ENCODE measurements around the gene TMEM256.

Gene TMEM256

GRCh38 chr17:7426203-7426863 lies 22.4 kb upstream of the TMEM256 start:
- no peak for TF ChIP-seq REST (IDR thresholded peaks at IDR 0.05; ENCODE audit: insufficient read depth in 1 of 2, low read depth in 2 of 2, low read length in 2 of 2)
- no peak for TF ChIP-seq FOXP2 (optimal IDR thresholded peaks at IDR 0.05; ENCODE audit: borderline replicate concordance, extremely low read depth, extremely low read length, insufficient read depth)
- no peak for TF ChIP-seq TAF1 (IDR thresholded peaks at IDR 0.05; ENCODE audit: borderline replicate concordance, insufficient read depth, low read length)

GRCh38 chr17:7425756-7426155 lies 21.9 kb upstream of the TMEM256 start:
- TF ChIP-seq POLR2AphosphoS5 (IDR thresholded peaks at IDR 0.05; ENCODE audit: low read depth, low read length), result no peak
- no peak for TF ChIP-seq SIN3A (IDR thresholded peaks at IDR 0.05; ENCODE audit: borderline replicate concordance, insufficient read depth, low read length)
- no peak for TF ChIP-seq REST (IDR thresholded peaks at IDR 0.05; ENCODE audit: insufficient read depth in 1 of 2, low read depth in 2 of 2, low read length in 2 of 2)
- TF ChIP-seq TAF1 (IDR thresholded peaks at IDR 0.05; ENCODE audit: borderline replicate concordance, insufficient read depth, low read length), result no peak
- no peak for TF ChIP-seq FOXP2 (optimal IDR thresholded peaks at IDR 0.05; ENCODE audit: borderline replicate concordance, extremely low read depth, extremely low read length, insufficient read depth)

GRCh38 chr17:7425316-7425715 lies 21.4 kb upstream of the TMEM256 start, which contains the start of gene SPEM2:
Gene SPEM2 (plus strand): TSS chr17:7425616. CDS start chr17:7425689, 73 bp downstream.
- TF ChIP-seq POLR2AphosphoS5 (IDR thresholded peaks at IDR 0.05; ENCODE audit: low read depth, low read length) (no peak), REST (IDR thresholded peaks at IDR 0.05; ENCODE audit: insufficient read depth in 1 of 2, low read depth in 2 of 2, low read length in 2 of 2) (no peak), TAF1 (IDR thresholded peaks at IDR 0.05; ENCODE audit: borderline replicate concordance, insufficient read depth, low read length) (no peak), FOXP2 (optimal IDR thresholded peaks at IDR 0.05; ENCODE audit: borderline replicate concordance, extremely low read depth, extremely low read length, insufficient read depth) (no peak), SIN3A (IDR thresholded peaks at IDR 0.05; ENCODE audit: borderline replicate concordance, insufficient read depth, low read length) (no peak)

- TF ChIP-seq FOXP2 (optimal IDR thresholded peaks at IDR 0.05; ENCODE audit: borderline replicate concordance, extremely low read depth, extremely low read length, insufficient read depth), result no peak
- no peak for TF ChIP-seq REST (IDR thresholded peaks at IDR 0.05; ENCODE audit: insufficient read depth in 1 of 2, low read depth in 2 of 2, low read length in 2 of 2)
- TF ChIP-seq TAF1 (IDR thresholded peaks at IDR 0.05; ENCODE audit: borderline replicate concordance, insufficient read depth, low read length), result no peak
- TF ChIP-seq SIN3A (IDR thresholded peaks at IDR 0.05; ENCODE audit: borderline replicate concordance, insufficient read depth, low read length), result no peak
- no peak for TF ChIP-seq POLR2AphosphoS5 (IDR thresholded peaks at IDR 0.05; ENCODE audit: low read depth, low read length)
Measured at GRCh38 chr17:7423679-7424078, 19.8 kb upstream of the TMEM256 start.
